IPS DF 4.7 (cell line): Measurements from ENCODE around the gene CD160.
"Not testable (repeated sequence)": the region's sequence is repeated elsewhere in the genome, so short reads cannot be mapped to it uniquely, and the experiment has no call there.

ENCODE experiments used
- DNase-seq: peaks from one replicate; pipeline ENCODE4 v3.0.0-alpha.2; 2013; ENCODE audit warnings: low spot score; ENCODE audit errors: extremely low read depth

The CD160 gene

GRCh38 chr1:145708063-145708462, 11.2 kb upstream of the CD160 start:
- DNase-seq = no peak

DNA sequence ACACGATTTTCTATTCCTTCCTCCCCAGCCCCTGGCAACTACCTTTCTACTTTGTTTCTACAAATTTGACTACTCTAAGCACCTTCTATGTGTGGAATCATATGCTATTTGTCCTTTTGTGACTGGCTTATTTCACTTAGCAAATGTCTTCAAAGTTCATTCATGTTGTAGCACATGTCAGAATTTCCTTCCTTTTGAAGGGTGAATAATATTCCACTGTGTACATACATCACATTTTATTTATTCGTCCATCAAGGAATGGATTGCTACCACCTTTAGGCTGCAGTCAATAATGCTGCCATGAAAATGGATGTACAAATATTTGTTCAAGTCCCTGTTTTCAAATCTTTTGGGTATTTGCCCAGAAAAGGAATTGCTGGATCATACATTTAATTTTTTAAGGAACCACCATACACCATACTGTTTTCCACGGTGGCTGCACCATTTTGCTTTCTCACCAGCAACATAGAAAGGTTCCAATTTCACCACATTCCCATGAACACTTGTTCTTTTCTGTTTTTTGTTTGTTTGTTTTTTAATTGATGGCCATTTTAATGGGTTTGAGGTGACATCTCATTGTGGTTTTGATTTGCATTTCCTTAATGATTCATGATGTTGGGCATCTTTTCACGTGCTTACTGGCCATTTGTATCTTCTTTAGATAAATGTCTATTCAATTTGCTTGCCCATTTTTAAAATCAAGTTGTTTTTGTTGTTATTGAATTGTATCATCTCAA, 8.8 kb upstream of the CD160 start:
- DNase-seq = no peak

- DNase-seq = no peak
Measured at GRCh38 chr1:145711213-145711651, 8.1 kb upstream of the CD160 start.

DNA sequence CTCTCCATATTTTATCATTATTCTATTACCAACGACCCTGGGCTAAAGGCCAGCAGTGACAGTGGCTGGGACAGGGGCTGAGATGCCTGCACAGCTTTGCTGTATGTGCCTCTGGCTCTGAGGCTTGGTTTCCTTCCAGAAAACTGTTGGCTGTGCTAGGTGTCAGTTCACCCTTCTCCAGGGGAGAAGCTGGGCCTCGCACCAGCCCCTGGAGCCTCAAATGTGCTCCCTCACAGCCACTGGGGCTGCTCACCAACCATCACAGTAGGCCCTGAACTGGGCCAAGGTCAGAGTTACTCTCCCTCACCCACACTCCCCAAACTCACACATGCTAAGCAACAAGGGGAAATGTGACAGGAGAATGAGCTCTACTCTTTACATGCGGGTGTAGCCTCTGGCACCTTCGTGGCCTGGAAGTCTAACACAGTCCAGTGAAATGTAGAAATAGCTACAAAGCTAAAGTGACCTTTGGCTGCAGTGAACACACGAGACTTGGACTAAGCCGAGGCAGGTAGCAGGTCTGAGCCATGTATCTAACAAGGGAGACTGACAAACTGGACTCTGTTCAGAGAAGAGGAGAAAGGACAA, 4.7 kb upstream of the CD160 start:
- DNase-seq = no peak

DNA sequence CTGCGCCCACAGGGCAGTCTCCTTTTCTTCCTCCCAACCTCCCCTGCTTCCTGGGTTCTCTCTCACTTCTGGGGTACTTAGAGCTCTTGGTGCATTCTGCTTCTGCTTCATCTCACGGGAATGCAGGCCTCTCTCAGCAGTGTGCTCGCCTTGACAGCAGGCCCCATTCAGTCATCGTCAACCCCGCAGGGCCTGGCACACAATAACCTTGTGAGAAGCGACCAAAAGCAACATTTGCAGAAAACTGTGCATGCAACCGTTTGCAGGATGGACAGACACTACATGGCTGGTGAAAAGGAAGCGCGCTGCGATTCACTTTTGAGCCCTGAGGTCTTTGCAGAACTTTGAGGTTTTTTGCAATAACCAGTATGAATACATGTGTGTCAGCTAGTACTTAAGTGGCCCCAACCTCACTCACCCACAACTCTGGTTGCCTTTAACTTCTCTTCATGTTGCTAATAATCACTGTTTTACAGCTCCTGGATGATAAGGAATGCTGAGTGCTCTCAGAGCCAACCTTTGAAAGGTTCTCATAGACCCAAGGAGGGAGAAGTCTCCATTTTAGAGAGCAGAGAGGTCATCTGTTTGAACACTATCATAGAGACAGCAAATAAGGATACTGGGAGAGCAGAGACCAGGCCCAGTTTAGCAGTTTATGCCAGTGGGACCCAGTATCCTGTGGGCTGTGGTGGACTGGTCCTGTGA, 2.5 kb upstream of the CD160 start:
- DNase-seq = no peak

DNA sequence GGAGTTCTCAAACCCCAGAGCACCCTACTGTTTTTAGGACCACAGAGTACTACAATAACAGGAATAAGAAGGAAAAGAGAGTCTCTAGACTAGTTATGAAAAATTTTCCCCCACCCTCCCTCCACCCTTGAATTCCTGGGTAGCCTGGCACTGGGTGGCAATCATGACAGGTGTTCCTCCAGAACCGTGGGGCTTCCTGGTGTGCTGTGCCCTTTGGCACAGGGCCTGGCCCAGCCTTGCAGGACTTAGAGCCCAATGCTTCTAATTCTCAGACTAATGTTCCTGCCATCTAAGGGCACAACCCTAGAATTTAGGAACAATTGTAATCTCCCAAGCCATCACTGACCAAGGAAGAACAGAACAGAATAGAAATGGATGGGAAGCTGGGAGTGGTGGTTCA, 1.5 kb upstream of the CD160 start:
- DNase-seq = no peak

- DNase-seq = not testable (repeated sequence)
Measured at GRCh38 chr1:145718465-145718864, 834 bp upstream of the CD160 start.

GRCh38 chr1:145720556-145720877, 1.2 kb downstream of the CD160 start:
- DNase-seq = no peak

- peak; percentile 36 for DNase-seq
Measured at GRCh38 chr1:145720878-145721671, 1.8 kb downstream of the CD160 start.

DNA sequence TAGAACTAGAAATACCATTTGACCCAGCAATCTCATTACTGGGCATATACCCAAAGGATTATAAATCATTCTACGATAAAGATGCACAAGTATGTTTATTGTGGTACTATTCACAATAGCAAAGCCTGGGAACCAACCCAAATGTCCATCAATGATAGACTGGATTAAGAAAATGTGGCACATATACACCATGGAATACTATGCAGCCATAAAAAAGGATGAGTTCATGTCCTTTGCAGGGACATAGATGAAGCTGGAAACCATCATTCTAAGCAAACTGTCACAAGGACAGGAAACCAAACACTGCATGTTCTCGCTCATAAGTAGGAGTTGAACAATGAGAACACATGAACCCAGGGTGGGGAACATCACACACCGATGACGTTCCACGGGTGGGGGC, 6.9 kb downstream of the CD160 start:
- DNase-seq = not testable (repeated sequence)

- DNase-seq = no peak
Measured at GRCh38 chr1:145729196-145729595, 9.9 kb downstream of the CD160 start.

- DNase-seq = no peak
Measured at GRCh38 chr1:145729666-145730436, 10.6 kb downstream of the CD160 start.

DNA sequence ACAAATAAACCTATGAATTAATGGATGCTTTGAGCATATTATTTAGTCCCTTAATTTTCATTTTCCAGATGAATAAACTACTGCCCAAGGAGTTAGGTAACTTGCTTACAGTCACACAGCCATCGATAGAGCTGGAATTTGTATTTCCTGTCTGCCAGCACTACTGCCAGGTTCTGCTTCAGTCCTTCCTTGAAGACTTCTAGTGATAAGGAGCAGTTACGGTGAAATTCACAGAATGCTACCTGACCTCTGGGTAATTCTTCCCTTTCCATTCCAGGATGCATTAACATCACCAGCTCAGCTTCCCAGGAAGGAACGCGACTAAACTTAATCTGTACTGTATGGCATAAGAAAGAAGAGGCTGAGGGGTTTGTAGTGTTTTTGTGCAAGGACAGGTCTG, 11.2 kb downstream of the CD160 start:
- no peak for DNase-seq

- no peak for DNase-seq
Measured at GRCh38 chr1:145730900-145731299, 11.6 kb downstream of the CD160 start.

- DNase-seq = no peak
Measured at GRCh38 chr1:145736191-145736590, 16.9 kb downstream of the CD160 start.

GRCh38 chr1:145740269-145740668, 21.0 kb downstream of the CD160 start:
- DNase-seq = no peak

- no peak for DNase-seq
Measured at GRCh38 chr1:145747398-145748247, 28.3 kb downstream of the CD160 start.

GRCh38 chr1:145750426-145750825, 31.1 kb downstream of the CD160 start:
- DNase-seq = no peak

GRCh38 chr1:145751491-145752037, 32.3 kb downstream of the CD160 start:
- no peak for DNase-seq

- no peak for DNase-seq
Measured at GRCh38 chr1:145757420-145757819, 38.1 kb downstream of the CD160 start.
